DND-41 (cell line): ENCODE data around the gene CDCA7.

Experiments
- ATAC-seq: fragments of 200-7000 bp; cut with Tn5 transposase; 3 replicates; pipeline ENCODE4 v1.9.1; 2021; ENCODE audit warnings: low read depth; ENCODE audit not compliant: insufficient read depth
- DNase-seq: peaks from one replicate; pipeline ENCODE4 v3.0.0-alpha.2; 2020
- H2AFZ ChIP-seq: 2 replicates; pipeline ENCODE4 v1.6.0; 2012; ENCODE audit warnings: low read depth, low read length
- H3K27ac ChIP-seq: 2 replicates; pipeline ENCODE4 v1.5.1; 2012; ENCODE audit warnings: low read length, inconsistent platforms
- H3K27me3 ChIP-seq: fragments of 200-600 bp; sonication (generic); 2 replicates; pipeline ENCODE4 v1.6.0; 2012; ENCODE audit warnings: low read length, mild to moderate bottlenecking, inconsistent platforms; ENCODE audit not compliant: insufficient read depth, poor library complexity
- H3K36me3 ChIP-seq: 2 replicates; pipeline ENCODE4 v1.5.1; 2012; ENCODE audit warnings: low read length, inconsistent platforms; ENCODE audit not compliant: insufficient read depth
- H3K4me1 ChIP-seq: 2 replicates; pipeline ENCODE4 v1.5.1; 2012; ENCODE audit warnings: mild to moderate bottlenecking, low read length; ENCODE audit not compliant: insufficient read depth
- H3K4me2 ChIP-seq: 2 replicates; pipeline ENCODE4 v1.6.0; 2012; ENCODE audit warnings: mild to moderate bottlenecking, moderate library complexity, low read length, inconsistent platforms; ENCODE audit not compliant: insufficient read depth
- H3K4me3 ChIP-seq, 2 experiments: fragments of 200-600 bp in 1 of 2; shearing (Covaris generic) in 1 of 2; 2 replicates each; pipeline ENCODE4 v1.5.1; 2012 to 2016; ENCODE audit warnings: inconsistent platforms in 2 of 2, low read length in 2 of 2, mild to moderate bottlenecking in 2 of 2, low read depth in 1 of 2, moderate library complexity in 1 of 2
- H3K79me2 ChIP-seq: 2 replicates; pipeline ENCODE4 v1.6.0; 2012; ENCODE audit warnings: low read length, inconsistent platforms; ENCODE audit not compliant: insufficient read depth
- H3K9ac ChIP-seq: 2 replicates; pipeline ENCODE4 v1.6.0; 2012; ENCODE audit warnings: low read depth, mild to moderate bottlenecking, inconsistent platforms, low read length, moderate library complexity
- H3K9me3 ChIP-seq: 2 replicates; pipeline ENCODE4 v1.5.1; 2012; ENCODE audit warnings: low read length, moderate library complexity, mild to moderate bottlenecking, inconsistent platforms; ENCODE audit not compliant: insufficient read depth, severe bottlenecking
- H4K20me1 ChIP-seq: 2 replicates; pipeline ENCODE4 v1.6.0; 2012; ENCODE audit warnings: low read length; ENCODE audit not compliant: insufficient read depth
- EZH2 ChIP-seq: IDR thresholded peaks from 3 replicates; pipeline ENCODE4 v1.6.1; 2012; ENCODE audit warnings: borderline replicate concordance, low read depth, mild to moderate bottlenecking, moderate library complexity, low read length, inconsistent platforms; ENCODE audit not compliant: severe bottlenecking
- TF ChIP-seq, protein P1 (sequence below): IDR thresholded peaks from 2 replicates; pipeline ENCODE4 v1.5.1; 2012; ENCODE audit warnings: borderline replicate concordance, low read length, moderate library complexity, mild to moderate bottlenecking; ENCODE audit not compliant: poor library complexity, severe bottlenecking; ENCODE audit errors: extremely low read depth

The CDCA7 gene

DNA sequence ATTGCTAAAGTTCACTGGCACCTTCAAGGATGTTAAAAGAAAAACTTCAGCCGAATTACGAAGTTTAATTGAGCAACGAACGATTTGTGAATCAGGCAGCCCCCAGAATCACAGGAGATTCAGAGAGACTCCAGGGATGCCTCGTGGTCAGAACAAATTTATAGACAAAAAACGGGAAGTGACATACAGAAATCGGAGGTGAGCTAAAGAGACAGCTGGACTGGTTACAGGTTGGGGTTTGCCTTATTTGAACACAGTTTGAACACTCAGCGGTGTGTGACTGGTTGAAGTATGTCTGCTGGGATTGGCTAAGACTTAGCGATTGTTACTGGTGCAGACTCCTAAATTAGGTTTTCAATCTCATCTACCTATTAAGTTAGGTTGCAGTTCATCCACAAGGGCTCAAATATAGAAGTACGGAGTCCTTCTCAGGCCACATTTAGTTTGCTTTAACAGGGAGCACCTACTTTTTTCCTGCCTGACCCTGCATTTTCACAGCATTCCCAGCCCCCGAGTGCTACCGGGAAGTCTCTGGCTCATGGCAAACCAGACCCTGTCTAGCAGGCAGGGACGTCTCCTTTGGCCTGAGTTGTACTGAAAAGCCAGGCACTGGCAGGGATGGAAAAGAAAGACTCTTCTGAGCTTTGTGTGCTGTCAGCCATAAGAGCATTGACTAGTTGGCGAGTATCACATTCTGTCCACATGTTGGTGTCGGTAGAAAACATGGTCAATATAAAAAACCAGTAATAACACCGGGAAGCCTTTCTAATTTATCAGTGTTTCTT lies 41.1 kb downstream of the CDCA7 start:
- no peaks in the 10 kb centered on the region for H4K20me1 ChIP-seq
- no peak overlapping the region for H3K9ac ChIP-seq
- no peak overlapping the region for H3K27ac ChIP-seq
- TF ChIP-seq, protein P1, sequence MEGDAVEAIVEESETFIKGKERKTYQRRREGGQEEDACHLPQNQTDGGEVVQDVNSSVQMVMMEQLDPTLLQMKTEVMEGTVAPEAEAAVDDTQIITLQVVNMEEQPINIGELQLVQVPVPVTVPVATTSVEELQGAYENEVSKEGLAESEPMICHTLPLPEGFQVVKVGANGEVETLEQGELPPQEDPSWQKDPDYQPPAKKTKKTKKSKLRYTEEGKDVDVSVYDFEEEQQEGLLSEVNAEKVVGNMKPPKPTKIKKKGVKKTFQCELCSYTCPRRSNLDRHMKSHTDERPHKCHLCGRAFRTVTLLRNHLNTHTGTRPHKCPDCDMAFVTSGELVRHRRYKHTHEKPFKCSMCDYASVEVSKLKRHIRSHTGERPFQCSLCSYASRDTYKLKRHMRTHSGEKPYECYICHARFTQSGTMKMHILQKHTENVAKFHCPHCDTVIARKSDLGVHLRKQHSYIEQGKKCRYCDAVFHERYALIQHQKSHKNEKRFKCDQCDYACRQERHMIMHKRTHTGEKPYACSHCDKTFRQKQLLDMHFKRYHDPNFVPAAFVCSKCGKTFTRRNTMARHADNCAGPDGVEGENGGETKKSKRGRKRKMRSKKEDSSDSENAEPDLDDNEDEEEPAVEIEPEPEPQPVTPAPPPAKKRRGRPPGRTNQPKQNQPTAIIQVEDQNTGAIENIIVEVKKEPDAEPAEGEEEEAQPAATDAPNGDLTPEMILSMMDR, result no peak
- no peak for TF ChIP-seq EZH2
- H3K36me3 ChIP-seq, result no peaks in the 10 kb centered on the region
- H2AFZ ChIP-seq, result no peak overlapping the region
- no peaks in the 10 kb centered on the region for H3K79me2 ChIP-seq
- H3K4me2 ChIP-seq, result no peak overlapping the region
- H3K4me1 ChIP-seq, result no peaks in the 10 kb centered on the region
- no peak overlapping the region for H3K4me3 ChIP-seq
- DNase-seq (no peak), ATAC-seq (no peak)
- H3K9me3 ChIP-seq, result no peaks in the 10 kb centered on the region
- peaks cover 5% of the 10 kb centered on the region for H3K27me3 ChIP-seq

DNA sequence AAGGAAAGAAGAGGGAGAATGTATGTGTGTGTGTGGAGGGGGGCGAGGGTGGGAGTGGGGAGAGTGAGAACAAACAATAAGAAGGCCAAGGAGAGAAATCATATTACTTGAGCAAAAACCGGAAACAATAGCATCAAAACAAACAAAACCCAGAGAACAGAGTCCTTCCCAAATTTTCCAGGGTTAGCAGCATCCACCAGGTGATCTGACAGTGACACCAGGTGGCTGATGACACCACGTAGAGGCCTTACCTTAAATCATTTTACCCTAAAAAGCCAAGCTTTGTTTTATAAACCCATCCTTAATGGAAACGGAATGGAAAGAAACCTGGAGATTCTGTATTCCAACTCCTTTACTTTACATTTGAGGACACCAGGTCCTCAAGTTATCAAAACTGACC lies 42.9 kb downstream of the CDCA7 start:
- ATAC-seq (no peak), DNase-seq (no peak)
- Histone ChIP-seq H3K9me3 (no peaks in the 10 kb centered on the region), H3K27ac (no peak overlapping the region), H3K36me3 (no peaks in the 10 kb centered on the region), H3K4me3 (no peak overlapping the region), H2AFZ (no peak overlapping the region), H3K27me3 (peaks cover 10% of the 10 kb centered on the region), H3K4me2 (no peak overlapping the region), H3K79me2 (no peaks in the 10 kb centered on the region), H3K9ac (no peak overlapping the region), H4K20me1 (no peaks in the 10 kb centered on the region), H3K4me1 (peaks cover 6% of the 10 kb centered on the region)
- TF ChIP-seq, protein P1, result peak; percentile 21
- no peak for TF ChIP-seq EZH2

DNA sequence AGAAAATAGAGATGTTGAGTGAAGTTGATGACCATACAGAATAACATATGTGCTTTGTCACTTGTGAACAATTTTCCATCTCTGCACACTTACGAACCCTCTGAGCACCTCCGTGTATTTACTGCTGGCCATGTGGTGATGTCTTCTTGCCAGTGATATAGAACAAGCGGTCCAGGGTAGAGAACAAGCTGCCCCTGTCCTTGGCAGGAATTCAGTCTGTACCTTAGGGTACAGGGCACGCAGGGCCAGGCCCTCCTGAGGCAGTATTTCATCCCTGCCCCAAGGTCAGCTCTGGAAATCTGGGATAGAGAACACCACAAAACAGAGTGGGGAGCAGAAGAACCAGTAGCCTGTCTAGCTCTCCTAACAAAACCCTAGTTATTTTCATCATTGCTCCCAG lies 44.6 kb downstream of the CDCA7 start:
- Histone ChIP-seq H3K4me1 (peaks cover 9% of the 10 kb centered on the region), H4K20me1 (no peaks in the 10 kb centered on the region), H3K4me2 (no peak overlapping the region), H2AFZ (no peak overlapping the region), H3K4me3 (no peak overlapping the region), H3K79me2 (no peaks in the 10 kb centered on the region), H3K9ac (no peak overlapping the region), H3K27me3 (peaks cover 16% of the 10 kb centered on the region), H3K36me3 (no peaks in the 10 kb centered on the region), H3K27ac (no peak overlapping the region), H3K9me3 (no peaks in the 10 kb centered on the region)
- DNase-seq (no peak), ATAC-seq (no peak)
- TF ChIP-seq EZH2, result no peak
- TF ChIP-seq, protein P1, result no peak
